RWPE1 (cell line): ENCODE data around the gene SMIM22.

Experiments used
- CTCF ChIA-PET: fragments of 350-600 bp; sonication (Branson Sonifier 250); formaldehyde crosslinking; extraction: SDS; loops from one replicate; lab custom pipeline; 2021; lab: Yijun Ruan, JAX
- POLR2A ChIA-PET: fragments of 400-600 bp; formaldehyde crosslinking; extraction: SDS; loops from one replicate; lab custom pipeline; 2020; ENCODE audit warnings: antibody characterized with exemption; ENCODE audit not compliant: low non-redundant PET; lab: Yijun Ruan, JAX
- DNase-seq: peaks from one replicate; pipeline ENCODE4 v3.0.0; 2012; ENCODE audit warnings: low spot score
- H3K27ac ChIP-seq: fragments of 450-650 bp; 2 replicates; pipeline ENCODE4 v1.5.1; 2017
- TF ChIP-seq, protein P1 (sequence below): fragments of 450-650 bp; conservative IDR thresholded peaks from 2 replicates; pipeline ENCODE4 v1.5.1; 2017; ENCODE audit warnings: low read depth, mild to moderate bottlenecking

Gene SMIM22, protein sequence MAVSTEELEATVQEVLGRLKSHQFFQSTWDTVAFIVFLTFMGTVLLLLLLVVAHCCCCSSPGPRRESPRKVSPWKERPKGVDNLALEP

GRCh38 chr16:4795181-4795827, at the start of gene SMIM22:
TSS of gene SMIM22 (plus strand) at chr16:4795369. CDS start at chr16:4795735, 366 bp downstream.
- H3K27ac ChIP-seq = peak within 1 kb of the TSS; percentile 41
- POLR2A ChIA-PET = no interaction called here
- CTCF ChIA-PET = interaction anchor here (1.0 kb wide), 1 partner anchor 26 kb away, joined by 3 read pairs; no protein-coding TSS in a partner anchor
- no peak for DNase-seq
- TF ChIP-seq, protein P1, sequence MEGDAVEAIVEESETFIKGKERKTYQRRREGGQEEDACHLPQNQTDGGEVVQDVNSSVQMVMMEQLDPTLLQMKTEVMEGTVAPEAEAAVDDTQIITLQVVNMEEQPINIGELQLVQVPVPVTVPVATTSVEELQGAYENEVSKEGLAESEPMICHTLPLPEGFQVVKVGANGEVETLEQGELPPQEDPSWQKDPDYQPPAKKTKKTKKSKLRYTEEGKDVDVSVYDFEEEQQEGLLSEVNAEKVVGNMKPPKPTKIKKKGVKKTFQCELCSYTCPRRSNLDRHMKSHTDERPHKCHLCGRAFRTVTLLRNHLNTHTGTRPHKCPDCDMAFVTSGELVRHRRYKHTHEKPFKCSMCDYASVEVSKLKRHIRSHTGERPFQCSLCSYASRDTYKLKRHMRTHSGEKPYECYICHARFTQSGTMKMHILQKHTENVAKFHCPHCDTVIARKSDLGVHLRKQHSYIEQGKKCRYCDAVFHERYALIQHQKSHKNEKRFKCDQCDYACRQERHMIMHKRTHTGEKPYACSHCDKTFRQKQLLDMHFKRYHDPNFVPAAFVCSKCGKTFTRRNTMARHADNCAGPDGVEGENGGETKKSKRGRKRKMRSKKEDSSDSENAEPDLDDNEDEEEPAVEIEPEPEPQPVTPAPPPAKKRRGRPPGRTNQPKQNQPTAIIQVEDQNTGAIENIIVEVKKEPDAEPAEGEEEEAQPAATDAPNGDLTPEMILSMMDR = no peak

DNA sequence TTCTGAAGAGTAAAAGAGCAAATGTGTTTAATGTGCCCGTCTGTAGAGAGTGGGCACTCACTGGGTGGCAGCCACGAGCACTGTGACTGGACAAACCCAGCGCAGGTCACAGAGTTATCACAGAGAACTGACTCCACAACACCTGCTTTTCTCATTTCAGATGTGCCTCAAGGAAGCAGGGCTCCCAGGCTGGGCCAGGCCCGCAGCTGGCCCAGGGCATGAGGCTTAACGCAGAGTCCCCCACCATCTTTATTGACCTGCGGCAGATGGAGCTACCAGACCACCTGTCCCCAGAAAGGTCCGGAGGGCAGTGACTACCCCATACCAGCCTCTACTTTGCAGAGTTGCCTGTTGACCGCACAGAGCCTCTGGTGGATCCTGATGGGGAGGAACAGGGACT, 49.0 kb upstream of the SMIM22 start:
- POLR2A ChIA-PET = no interaction called here
- CTCF ChIA-PET = no interaction called here
- DNase-seq = no peak
- no peak overlapping the region for H3K27ac ChIP-seq
- TF ChIP-seq, protein P1 = no peak

GRCh38 chr16:4746991-4747574, 48.1 kb upstream of the SMIM22 start:
- ChIA-PET CTCF (interaction anchor here (0.6 kb wide), 2 partner anchors 12 to 185 kb away, joined by 3 to 6 read pairs; no protein-coding TSS in a partner anchor), POLR2A (no interaction called here)
- TF ChIP-seq, protein P1 = no peak
- DNase-seq = no peak
- peak overlapping the region; percentile 26 for H3K27ac ChIP-seq

DNA sequence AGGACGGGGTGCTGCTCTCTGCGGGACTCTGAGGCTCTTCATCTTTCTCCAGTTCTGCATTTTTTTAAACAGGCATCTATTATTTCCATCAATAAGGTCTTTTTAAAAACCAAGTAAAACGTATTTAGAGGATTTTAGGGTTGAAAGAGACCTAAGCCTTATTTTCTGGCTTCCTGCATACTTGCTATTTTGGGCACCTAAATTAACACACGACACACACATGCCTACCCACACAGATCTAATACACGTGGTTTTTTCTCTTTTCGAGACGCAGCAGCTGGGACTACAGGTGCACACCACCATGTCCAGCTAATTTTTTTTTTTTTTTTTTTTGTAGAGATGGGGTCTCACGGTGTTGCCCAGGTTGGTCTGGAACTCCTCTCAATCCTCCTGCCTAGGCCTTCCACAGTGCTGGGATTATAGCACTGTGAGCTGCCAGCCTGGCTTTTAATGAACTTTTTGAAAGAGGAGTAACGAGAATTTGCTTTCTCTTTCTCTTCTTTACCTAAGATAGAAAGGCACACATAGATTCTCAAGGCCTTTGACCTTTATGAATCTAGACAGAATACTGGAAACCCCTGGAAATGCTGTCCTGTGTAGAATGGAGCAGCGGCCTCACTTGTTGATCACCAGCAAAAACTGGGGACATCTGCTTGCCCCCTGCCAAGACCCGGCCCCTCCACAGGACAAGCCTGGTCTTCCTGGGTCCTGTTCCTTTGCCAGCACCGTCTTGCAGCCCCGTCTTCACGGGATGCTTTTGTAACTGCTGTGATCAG, 47.1 kb upstream of the SMIM22 start:
- TF ChIP-seq, protein P1 = no peak
- ChIA-PET CTCF (no interaction called here), POLR2A (interaction anchor here (0.6 kb wide), 1 partner anchor 15 kb away, joined by 5 read pairs; no protein-coding TSS in a partner anchor)
- H3K27ac ChIP-seq = peak overlapping the region; percentile 26
- no peak for DNase-seq

GRCh38 chr16:4748682-4749411, 46.3 kb upstream of the SMIM22 start:
- ChIA-PET CTCF (no interaction called here), POLR2A (no interaction called here)
- H3K27ac ChIP-seq = no peak overlapping the region
- no peak for DNase-seq
- TF ChIP-seq, protein P1 = no peak

DNA sequence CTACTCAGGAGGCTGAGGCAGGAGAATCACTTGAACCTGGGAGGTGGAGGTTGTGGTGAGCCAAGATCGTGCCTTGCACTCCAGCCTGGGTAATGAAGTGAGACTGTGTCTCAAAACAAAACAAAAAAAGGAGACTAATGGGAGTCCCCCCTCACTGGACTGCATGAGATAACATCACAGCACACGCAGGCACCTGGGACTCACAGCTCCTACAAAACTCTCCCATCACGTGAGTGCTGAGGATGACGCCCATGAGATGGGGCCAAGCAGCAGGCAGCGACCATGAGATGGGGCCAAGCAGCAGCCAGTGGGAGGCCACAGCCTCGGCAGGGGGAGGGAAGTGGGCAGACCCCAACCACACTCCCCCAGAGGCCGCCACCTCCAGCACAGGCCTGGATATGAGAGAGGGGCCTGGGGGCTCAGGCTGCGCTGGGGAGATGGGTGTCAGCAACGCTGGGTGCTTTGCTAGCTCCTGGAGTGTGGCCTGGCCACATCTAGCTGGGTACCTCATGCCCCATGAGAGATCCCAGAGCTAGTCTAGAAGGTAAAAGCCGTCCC, 45.4 kb upstream of the SMIM22 start:
- CTCF ChIA-PET = no interaction called here

More for the DNA sequence above, 45.4 kb upstream of the SMIM22 start:
- TF ChIP-seq, protein P1 = no peak
- H3K27ac ChIP-seq = no peak overlapping the region
- POLR2A ChIA-PET = no interaction called here
- no peak for DNase-seq
